ENCODE measurements around the gene DEAF1. TPM values are rescaled to one million over a fixed set of nuclear protein-coding genes. Genes with fewer than 3 reads are reported as not detected.

DEAF1 gene
- total and polyA plus RNA-seq, 7 donors = 12.5 to 30.0 (median 18.1) TPM

DNA sequence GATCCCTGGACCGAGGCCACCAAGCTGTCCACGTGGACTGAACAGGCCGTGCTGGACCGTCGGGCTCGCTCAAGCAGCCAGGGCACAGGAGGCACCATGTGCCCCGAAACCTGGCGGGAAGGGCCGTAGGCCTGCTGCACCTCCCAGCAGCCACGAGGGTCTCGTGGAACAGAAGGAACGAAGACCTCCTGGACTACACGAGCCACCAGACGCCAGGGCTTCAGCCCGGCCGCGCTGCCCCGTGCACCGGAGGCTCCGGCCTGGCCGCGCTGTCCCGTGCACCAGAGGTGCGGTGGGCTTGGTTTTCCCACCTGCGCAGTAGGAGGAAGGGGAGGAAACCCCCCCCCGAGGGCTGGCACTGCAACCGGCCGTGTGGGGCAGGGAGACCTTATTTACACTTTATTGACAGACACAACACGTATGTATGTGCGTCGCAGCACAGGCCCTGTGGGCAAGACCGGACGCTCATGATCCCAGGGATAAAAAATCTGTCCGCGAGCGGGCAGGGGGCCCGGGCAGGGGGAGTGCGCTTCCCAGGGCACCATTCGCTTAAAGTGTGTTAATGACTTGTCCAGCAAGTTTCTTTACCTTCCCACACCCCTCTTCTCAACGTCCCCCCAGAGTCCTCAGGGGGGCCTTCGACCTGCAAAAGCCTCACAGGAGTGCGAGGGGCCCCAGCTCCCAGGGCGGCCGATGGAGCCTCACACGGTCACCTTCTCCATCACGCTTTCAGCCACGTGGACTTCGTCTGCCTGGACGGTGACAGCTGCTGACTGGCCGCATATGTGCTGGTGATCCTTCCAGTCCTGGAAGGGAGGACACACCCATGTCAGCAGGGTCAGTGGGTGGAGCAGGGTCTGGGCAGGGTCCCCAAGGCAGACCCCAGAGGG is 50.9 kb downstream of the DEAF1 start:
- intact Hi-C loops (cut with DNase I) = no loop called here
- H3K36me3 ChIP-seq (ENCODE audit: insufficient read depth in 1 of 2, low read depth in 1 of 2) = peaks cover 0 to 35% of the 10 kb centered on the region in 2 donors
- WGBS, 3 donors = 86 to 89% (median 86%) methylated on average over 46 to 50 of the region's 50 CpGs

DNA sequence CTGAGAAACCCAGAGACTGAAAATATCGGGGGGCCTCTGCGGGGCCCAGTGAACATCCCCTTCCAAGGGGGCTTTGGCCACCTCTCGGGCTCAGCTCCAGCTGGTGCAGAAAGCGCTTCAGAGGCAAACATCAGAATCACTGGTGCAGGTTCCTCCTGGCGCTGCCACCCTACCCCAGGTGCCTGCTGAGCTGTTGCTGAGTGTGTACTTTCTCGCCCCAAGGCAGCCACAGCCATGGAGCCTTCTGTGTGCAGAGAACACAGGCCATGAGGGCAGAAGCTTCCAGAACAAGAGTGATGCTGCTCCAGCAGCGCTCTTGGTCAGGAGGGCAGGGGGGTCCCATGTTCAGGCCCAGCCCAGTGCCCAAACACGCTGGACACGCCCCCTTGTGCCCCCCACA is 51.7 kb downstream of the DEAF1 start:
- no peak for DNase-seq

More for the DNA sequence above, 50.9 kb downstream of the DEAF1 start:
- Histone ChIP-seq H3K4me3 (no peak overlapping the region), H3K9me3 (no peaks in the 10 kb centered on the region), H3K4me1 (no peaks in the 10 kb centered on the region), H3K27me3 (ENCODE audit: insufficient read depth in 3 of 3, low read length in 2 of 3) (peaks cover 0 to 3% (median 2%) of the 10 kb centered on the region in 3 donors), H3K27ac (no peak overlapping the region)
- no peak for ATAC-seq
- TF ChIP-seq, protein P1, sequence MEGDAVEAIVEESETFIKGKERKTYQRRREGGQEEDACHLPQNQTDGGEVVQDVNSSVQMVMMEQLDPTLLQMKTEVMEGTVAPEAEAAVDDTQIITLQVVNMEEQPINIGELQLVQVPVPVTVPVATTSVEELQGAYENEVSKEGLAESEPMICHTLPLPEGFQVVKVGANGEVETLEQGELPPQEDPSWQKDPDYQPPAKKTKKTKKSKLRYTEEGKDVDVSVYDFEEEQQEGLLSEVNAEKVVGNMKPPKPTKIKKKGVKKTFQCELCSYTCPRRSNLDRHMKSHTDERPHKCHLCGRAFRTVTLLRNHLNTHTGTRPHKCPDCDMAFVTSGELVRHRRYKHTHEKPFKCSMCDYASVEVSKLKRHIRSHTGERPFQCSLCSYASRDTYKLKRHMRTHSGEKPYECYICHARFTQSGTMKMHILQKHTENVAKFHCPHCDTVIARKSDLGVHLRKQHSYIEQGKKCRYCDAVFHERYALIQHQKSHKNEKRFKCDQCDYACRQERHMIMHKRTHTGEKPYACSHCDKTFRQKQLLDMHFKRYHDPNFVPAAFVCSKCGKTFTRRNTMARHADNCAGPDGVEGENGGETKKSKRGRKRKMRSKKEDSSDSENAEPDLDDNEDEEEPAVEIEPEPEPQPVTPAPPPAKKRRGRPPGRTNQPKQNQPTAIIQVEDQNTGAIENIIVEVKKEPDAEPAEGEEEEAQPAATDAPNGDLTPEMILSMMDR (IDR thresholded peaks at IDR 0.05) = no peak
- no peak for DNase-seq

DNA sequence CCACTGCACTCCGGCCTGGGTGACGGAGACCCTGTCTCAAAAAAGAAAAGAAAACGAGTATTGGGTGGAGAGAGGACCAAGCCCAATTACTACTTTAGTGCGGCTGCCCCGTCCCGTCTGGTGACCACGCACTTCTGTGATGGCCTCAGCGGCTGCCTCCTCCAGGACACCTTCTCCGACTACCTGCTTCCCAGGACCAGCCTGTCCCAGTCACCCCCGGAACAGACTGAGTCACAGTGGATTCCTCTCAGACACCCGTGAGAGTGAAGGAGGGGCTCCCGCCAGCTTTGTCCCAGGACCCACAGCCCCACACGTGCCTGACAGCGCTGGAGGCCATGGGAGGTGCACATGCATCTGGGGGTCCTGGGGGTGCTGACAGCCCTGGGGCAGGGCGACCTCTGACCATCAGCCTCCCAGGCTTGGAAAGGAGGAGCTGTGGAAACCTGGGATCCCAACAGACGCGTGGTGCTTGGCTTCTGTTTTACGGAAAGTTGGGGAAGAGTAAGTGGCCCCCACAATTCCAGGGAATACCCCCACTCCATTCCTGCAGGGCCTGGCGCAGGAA is 53.1 kb downstream of the DEAF1 start:
- DNase-seq (no peak), ATAC-seq (no peak)
- Histone ChIP-seq H3K27ac (no peak overlapping the region), H3K27me3 (ENCODE audit: insufficient read depth in 3 of 3, low read length in 2 of 3) (peaks cover 0 to 17% (median 13%) of the 10 kb centered on the region in 3 donors), H3K4me1 (peaks cover 2% of the 10 kb centered on the region), H3K9me3 (no peaks in the 10 kb centered on the region), H3K4me3 (no peak overlapping the region), H3K36me3 (ENCODE audit: insufficient read depth in 1 of 2, low read depth in 1 of 2) (peaks cover 0 to 35% of the 10 kb centered on the region in 2 donors)
- TF ChIP-seq, protein P1 (IDR thresholded peaks at IDR 0.05) = no peak
- intact Hi-C loops (cut with DNase I) = no loop called here
- WGBS, 3 donors = 90 to 94% (median 91%) methylated on average over 18 to 19 of the region's 19 CpGs

More for the DNA sequence above, 51.7 kb downstream of the DEAF1 start:
- H3K27me3 ChIP-seq (ENCODE audit: insufficient read depth in 3 of 3, low read length in 2 of 3) = peaks cover 0 to 10% (median 6%) of the 10 kb centered on the region in 3 donors
- no peak overlapping the region for H3K4me3 ChIP-seq
- no peak for ATAC-seq
- 90 to 97% (median 95%) methylated on average over 9 of the region's 9 CpGs for WGBS, 3 donors
- TF ChIP-seq, protein P1 (IDR thresholded peaks at IDR 0.05) = no peak
- intact Hi-C loops (cut with DNase I) = no loop called here
- no peak overlapping the region for H3K27ac ChIP-seq
- H3K36me3 ChIP-seq (ENCODE audit: insufficient read depth in 1 of 2, low read depth in 1 of 2) = peaks cover 0 to 35% of the 10 kb centered on the region in 2 donors
- H3K4me1 ChIP-seq = no peaks in the 10 kb centered on the region
- no peaks in the 10 kb centered on the region for H3K9me3 ChIP-seq

DNA sequence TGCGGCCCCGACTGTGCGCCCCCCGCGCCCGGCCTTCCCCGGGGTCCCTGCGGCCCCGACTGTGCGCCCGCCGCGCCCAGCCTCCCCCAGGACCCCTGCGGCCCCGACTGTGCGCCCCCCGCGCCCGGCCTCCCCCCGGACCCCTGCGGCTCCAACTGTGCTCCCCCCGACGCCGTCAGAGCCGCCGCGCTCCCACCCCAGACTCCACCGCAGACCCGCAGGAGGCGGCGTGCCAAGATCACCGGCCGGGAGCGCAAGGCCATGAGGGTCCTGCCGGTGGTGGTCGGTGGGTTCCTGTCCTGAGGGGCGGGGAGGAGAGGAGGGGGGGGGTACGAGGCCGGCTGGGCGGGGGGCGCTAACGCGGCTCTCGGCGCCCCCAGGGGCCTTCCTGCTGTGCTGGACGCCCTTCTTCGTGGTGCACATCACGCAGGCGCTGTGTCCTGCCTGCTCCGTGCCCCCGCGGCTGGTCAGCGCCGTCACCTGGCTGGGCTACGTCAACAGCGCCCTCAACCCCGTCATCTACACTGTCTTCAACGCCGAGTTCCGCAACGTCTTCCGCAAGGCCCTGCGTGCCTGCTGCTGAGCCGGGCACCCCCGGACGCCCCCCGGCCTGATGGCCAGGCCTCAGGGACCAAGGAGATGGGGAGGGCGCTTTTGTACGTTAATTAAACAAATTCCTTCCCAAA is 54.9 kb downstream of the DEAF1 start:
- intact Hi-C loops (cut with DNase I) = no loop called here
- TF ChIP-seq, protein P1 (IDR thresholded peaks at IDR 0.05) = no peak
- no peak for ATAC-seq
- WGBS, 3 donors = 36 to 61% (median 41%) methylated on average over 31 to 68 of the region's 69 CpGs
- Histone ChIP-seq H3K27me3 (ENCODE audit: insufficient read depth in 3 of 3, low read length in 2 of 3) (peaks cover 0 to 20% (median 18%) of the 10 kb centered on the region in 3 donors), H3K9me3 (no peaks in the 10 kb centered on the region), H3K4me3 (no peak overlapping the region), H3K36me3 (ENCODE audit: insufficient read depth in 1 of 2, low read depth in 1 of 2) (peaks cover 0 to 21% of the 10 kb centered on the region in 2 donors), H3K4me1 (peaks cover 4% of the 10 kb centered on the region), H3K27ac (no peak overlapping the region)
- DNase-seq = no peak
